ENCODE measurements around the gene NUDT14. TPM values are rescaled to one million over a fixed set of nuclear protein-coding genes. Genes with fewer than 3 reads are reported as not detected.

Gene NUDT14
- total and polyA plus RNA-seq, 2 of the 4 experiments (the other 2 are of a cell fraction), result 5.6 to 9.3 TPM

GRCh38 chr14:105146976-105147635 is 34.0 kb downstream of the NUDT14 start:
- Histone ChIP-seq H2BK20ac (ENCODE audit: low read depth, low read length) (no peak overlapping the region), H3K23ac (ENCODE audit: low read depth, low read length) (no peak overlapping the region), H3K9me3 (ENCODE audit: control insufficient read depth, insufficient read depth, low read length) (no peaks in the 10 kb centered on the region), H3K4me2 (ENCODE audit: low read depth, low read length) (no peak overlapping the region), H3K27me3 (ENCODE audit: control insufficient read depth, insufficient read depth, low read length) (no peaks in the 10 kb centered on the region), H3K9ac (ENCODE audit: low read depth, low read length) (no peak overlapping the region), H3K14ac (replicated peaks; ENCODE audit: low read depth, low read length) (no peak overlapping the region), H3K27ac (ENCODE audit: insufficient read depth, low read length) (no peak overlapping the region), H2BK15ac (ENCODE audit: low read depth, low read length) (no peak overlapping the region), H2AK9ac (replicated peaks; ENCODE audit: low read depth, low read length, poor library complexity) (no peak overlapping the region), H3K9me1 (ENCODE audit: insufficient read depth, low read length) (no peaks in the 10 kb centered on the region), H3K4me3 (ENCODE audit: insufficient read depth, low read depth, low read length) (no peak overlapping the region), H2BK120ac (ENCODE audit: low read depth, low read length) (no peak overlapping the region), H2BK5ac (ENCODE audit: low read depth, low read length, poor library complexity, severe bottlenecking) (no peak overlapping the region), H3K4ac (ENCODE audit: low read depth, low read length) (no peak overlapping the region), H3K79me1 (ENCODE audit: low read depth in 1 of 2, low read length in 2 of 2) (no peaks in the 10 kb centered on the region), H4K5ac (ENCODE audit: low read depth, low read length) (no peak overlapping the region), H3K18ac (ENCODE audit: low read depth, low read length) (no peak overlapping the region), H4K91ac (ENCODE audit: insufficient read depth, low read depth, low read length) (no peak overlapping the region), H4K20me1 (ENCODE audit: insufficient read depth, low read length) (no peaks in the 10 kb centered on the region), H3K56ac (ENCODE audit: extremely low read depth, insufficient read depth, low read length) (no peak overlapping the region), H2AFZ (replicated peaks; ENCODE audit: low read length, poor library complexity) (no peak overlapping the region), H4K8ac (ENCODE audit: low read depth in 2 of 2, low read length in 2 of 2) (no peak overlapping the region), H3K36me3 (ENCODE audit: control insufficient read depth, insufficient read depth, low read length) (no peaks in the 10 kb centered on the region), H2AK5ac (ENCODE audit: low read depth, low read length) (no peak overlapping the region), H3K4me1 (ENCODE audit: control insufficient read depth, insufficient read depth, low read length) (no peaks in the 10 kb centered on the region)
- dilution Hi-C loops (cut with HindIII; ENCODE audit: low sequenced_read_pairs, unreplicated experiment), result no loop called here
- BruUV-seq (replicated peaks), result no TSS peak
- ChIA-PET POLR2A (ENCODE audit: unreplicated experiment) (no interaction called here), CTCF (no interaction called here)
- in situ Hi-C loops (cut with MboI; ENCODE audit: low sequenced_read_pairs), result no loop called here
- 79% methylated on average over 12 of the region's 22 CpGs; no CpG with 5 or more reads in 1 of the 2 experiments for WGBS, 2 experiments (ENCODE audit: extremely low coverage in 2 of 2, insufficient read length in 1 of 2)
- DNase-seq (no peak), ATAC-seq (ENCODE audit: low read depth) (no peak)
- no peak for TF ChIP-seq RAD21 (IDR thresholded peaks at IDR 0.05; ENCODE audit: low read length)
- no peak for TF ChIP-seq MXI1 (IDR thresholded peaks at IDR 0.05; ENCODE audit: borderline replicate concordance, low read depth, low read length)
- no peak for TF ChIP-seq BHLHE40 (IDR thresholded peaks at IDR 0.05; ENCODE audit: low read depth, low read length)
- no peak for TF ChIP-seq CHD1 (IDR thresholded peaks at IDR 0.05; ENCODE audit: low read depth, low read length)
- no peak for TF ChIP-seq RCOR1 (IDR thresholded peaks at IDR 0.05; ENCODE audit: insufficient replicate concordance, low read length)
- no peak for TF ChIP-seq MAZ (IDR thresholded peaks at IDR 0.05; ENCODE audit: borderline replicate concordance, low read depth, low read length)
- TF ChIP-seq ELK1 (IDR thresholded peaks at IDR 0.05; ENCODE audit: borderline replicate concordance, low read depth, low read length), result no peak
- no peak for TF ChIP-seq MAFK (IDR thresholded peaks at IDR 0.05; ENCODE audit: low read depth, low read length)
- TF ChIP-seq SMC3 (IDR thresholded peaks at IDR 0.05; ENCODE audit: low read depth, low read length), result no peak
- no peak for TF ChIP-seq CTCF (conservative IDR thresholded peaks at IDR 0.05; ENCODE audit: low read depth, low read length)
- TF ChIP-seq CEBPB (IDR thresholded peaks at IDR 0.05; ENCODE audit: low read depth, low read length), result no peak
- no peak for TF ChIP-seq POLR2A (IDR thresholded peaks at IDR 0.05; ENCODE audit: low read depth, low read length)
- no peak for TF ChIP-seq USF2 (IDR thresholded peaks at IDR 0.05; ENCODE audit: low read depth, low read length)
- TF ChIP-seq FOS (IDR thresholded peaks at IDR 0.05; ENCODE audit: low read depth, low read length), result no peak
- no peak for TF ChIP-seq NFE2L2 (IDR thresholded peaks at IDR 0.05; ENCODE audit: low read depth, low read length)
- TF ChIP-seq RFX5 (IDR thresholded peaks at IDR 0.05; ENCODE audit: low read depth, low read length), result no peak
- intact Hi-C loops (cut with micrococcal nuclease), result no loop called here
